ENCODE measurements around the gene GRIP2. TPM values are rescaled to one million over a fixed set of nuclear protein-coding genes. Genes with fewer than 3 reads are reported as not detected.
A peak's percentile ranks its signal among the peaks of the same experiment; 100 is the strongest.

The GRIP2 gene
- total RNA-seq, 4 donors from 2014 or later = 0.80 to 12.4 (median 1.4) TPM; not detected in 1

DNA sequence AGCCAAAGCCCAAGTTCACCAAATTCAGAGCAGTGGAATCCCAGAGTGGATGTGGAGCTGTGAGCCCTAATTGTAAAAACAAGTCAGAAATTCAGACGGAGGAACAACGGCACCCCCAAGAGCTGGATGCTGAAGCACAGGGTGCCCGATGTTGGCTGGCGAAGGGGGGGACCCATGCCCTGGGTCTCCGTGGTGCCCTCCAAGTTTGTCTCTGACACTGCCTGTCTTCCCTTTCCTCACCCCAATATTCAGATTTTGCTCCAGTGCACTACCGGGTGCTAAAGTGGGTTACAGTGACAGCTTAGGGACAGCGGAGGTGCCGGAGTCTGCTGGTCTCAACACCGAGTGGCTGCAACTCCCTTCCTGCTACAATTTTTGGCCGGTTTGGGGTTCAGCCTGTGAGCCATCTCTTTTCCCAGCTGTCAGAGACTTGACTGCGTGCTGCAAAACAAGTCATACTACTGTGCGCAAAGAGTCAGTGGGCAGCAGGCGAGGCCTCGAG is 6.6 kb downstream of the GRIP2 start:
- H3K4me3 ChIP-seq = no peak overlapping the region
- no peak for DNase-seq
- H3K27ac ChIP-seq = no peak overlapping the region
- no peaks in the 10 kb centered on the region for H3K36me3 ChIP-seq
- H3K27me3 ChIP-seq = no peaks in the 10 kb centered on the region
- peaks cover 0 to 6% (median 0%) of the 10 kb centered on the region in 4 donors for H3K4me1 ChIP-seq
- TF ChIP-seq POLR2A (IDR thresholded peaks at IDR 0.05) (no peak), CTCF (IDR thresholded peaks at IDR 0.05) (no peak)
- H3K9me3 ChIP-seq = no peaks in the 10 kb centered on the region

GRCh38 chr3:14532691-14533456 is 7.3 kb downstream of the GRIP2 start:
- peak in 2 of 3 donors; percentile 83 to 85 for DNase-seq
- Histone ChIP-seq H3K27me3 (no peaks in the 10 kb centered on the region), H3K36me3 (no peaks in the 10 kb centered on the region), H3K9me3 (no peaks in the 10 kb centered on the region), H3K27ac (peak overlapping the region in 1 of 4 donors; percentile 12), H3K4me3 (no peak overlapping the region), H3K4me1 (peaks cover 0 to 6% (median 0%) of the 10 kb centered on the region in 4 donors)
- TF ChIP-seq CTCF (IDR thresholded peaks at IDR 0.05) (no peak), POLR2A (IDR thresholded peaks at IDR 0.05) (no peak)

GRCh38 chr3:14531856-14532395 is 8.2 kb downstream of the GRIP2 start:
- Histone ChIP-seq H3K4me1 (peaks cover 0 to 6% (median 0%) of the 10 kb centered on the region in 4 donors), H3K27me3 (no peaks in the 10 kb centered on the region), H3K27ac (no peak overlapping the region), H3K4me3 (no peak overlapping the region), H3K36me3 (no peaks in the 10 kb centered on the region), H3K9me3 (no peaks in the 10 kb centered on the region)
- TF ChIP-seq CTCF (IDR thresholded peaks at IDR 0.05) (no peak), POLR2A (IDR thresholded peaks at IDR 0.05) (no peak)
- no peak for DNase-seq

DNA sequence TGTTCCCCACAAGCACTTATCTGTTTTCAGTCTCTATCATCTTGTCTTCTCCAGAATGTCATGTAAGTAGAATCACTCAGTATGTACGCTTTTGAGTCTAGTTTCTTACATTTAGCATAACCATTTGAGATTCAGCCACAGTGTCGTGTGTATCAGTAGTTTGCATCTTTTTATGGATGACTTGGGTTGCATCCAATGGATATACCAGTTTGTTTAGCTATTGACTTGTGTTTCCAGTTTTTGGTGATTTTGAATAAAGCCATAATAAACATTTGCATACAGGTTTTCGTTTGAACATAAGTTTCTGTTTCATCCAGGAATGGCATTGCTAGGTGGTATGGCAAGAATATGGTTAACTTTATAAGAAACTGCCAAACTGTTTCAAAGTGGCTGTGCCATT is 12.1 kb downstream of the GRIP2 start:
- H3K27ac ChIP-seq = no peak overlapping the region
- no peaks in the 10 kb centered on the region for H3K27me3 ChIP-seq
- no peak for TF ChIP-seq CTCF (IDR thresholded peaks at IDR 0.05)
- no peak for TF ChIP-seq POLR2A (IDR thresholded peaks at IDR 0.05)
- no peak overlapping the region for H3K4me3 ChIP-seq
- no peak for DNase-seq
- no peaks in the 10 kb centered on the region for H3K9me3 ChIP-seq
- no peaks in the 10 kb centered on the region for H3K36me3 ChIP-seq
- peaks cover 0 to 18% (median 0%) of the 10 kb centered on the region in 4 donors for H3K4me1 ChIP-seq

DNA sequence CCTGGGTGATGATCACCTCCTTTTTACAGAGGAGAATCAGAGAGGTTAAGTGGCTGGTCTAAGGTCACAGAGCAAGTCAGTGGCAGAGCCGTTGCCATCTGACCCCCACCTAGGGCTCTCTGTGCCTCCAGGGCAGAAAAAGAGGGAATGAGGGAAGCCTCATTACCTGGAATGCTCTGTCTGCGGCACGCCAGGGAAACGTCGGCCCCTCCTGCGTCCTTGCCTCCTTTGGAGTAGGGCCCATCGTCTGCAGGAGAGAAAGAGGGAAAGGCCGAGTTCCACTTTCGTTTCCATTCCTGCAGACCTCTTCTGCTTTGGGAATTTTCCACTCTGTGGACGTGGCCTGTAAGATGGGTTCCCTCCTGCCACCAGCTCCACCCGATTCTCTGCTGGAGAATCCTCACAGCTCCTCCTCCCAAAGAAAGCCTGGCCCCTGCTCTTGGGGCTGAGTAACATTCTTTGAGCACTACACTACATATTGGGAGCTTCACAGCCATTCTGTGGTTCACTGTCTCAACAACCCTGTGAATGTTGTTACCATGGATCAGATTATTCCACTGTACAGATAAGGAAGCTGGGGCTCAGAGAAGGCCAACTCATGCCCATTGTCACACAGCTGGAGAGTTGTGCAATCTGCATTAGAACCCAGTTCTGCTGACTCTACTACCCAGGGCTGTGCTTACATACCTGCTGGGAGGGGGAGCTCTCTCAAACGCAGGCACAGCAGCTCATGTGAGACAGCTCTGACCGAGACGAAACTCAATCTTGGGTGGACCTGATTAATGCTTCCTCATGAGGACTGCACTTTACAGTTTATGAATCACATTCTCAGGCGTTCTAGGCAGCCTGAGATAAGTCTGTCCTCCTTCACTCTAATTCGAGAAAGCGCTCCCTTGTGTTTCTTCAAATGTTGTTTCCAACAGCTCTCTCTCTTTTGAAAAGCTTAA is 14.2 kb downstream of the GRIP2 start:
- H3K9me3 ChIP-seq = no peaks in the 10 kb centered on the region
- peak in 1 of 3 donors; percentile 44 for DNase-seq
- no peak for TF ChIP-seq CTCF (IDR thresholded peaks at IDR 0.05)
- no peak for TF ChIP-seq POLR2A (IDR thresholded peaks at IDR 0.05)
- no peaks in the 10 kb centered on the region for H3K27me3 ChIP-seq
- no peaks in the 10 kb centered on the region for H3K36me3 ChIP-seq
- H3K4me3 ChIP-seq = peak overlapping the region in 2 of 4 donors; percentile 8 to 13
- H3K27ac ChIP-seq = peak overlapping the region in 2 of 4 donors; percentile 35 to 46
- peaks cover 0 to 13% (median 0%) of the 10 kb centered on the region in 4 donors for H3K4me1 ChIP-seq
